NCI-H1436 treated with DMSO at 0.1 percent for 48 hours (cell line): ENCODE results near the gene GPC3.

Experiments used
- DNase-seq: peaks from one replicate; lab custom pipeline; 2025; lab: John Stamatoyannopoulos, UW

GPC3 gene

GRCh38 chrX:133840415-133840814 is 145.0 kb downstream of the GPC3 start:
- DNase-seq, result no peak

- DNase-seq, result no peak
Measured at GRCh38 chrX:133838761-133839676, 146.4 kb downstream of the GPC3 start.

GRCh38 chrX:133837091-133837490 is 148.3 kb downstream of the GPC3 start:
- DNase-seq, result no peak

- DNase-seq, result no peak
Measured at GRCh38 chrX:133836561-133836960, 148.8 kb downstream of the GPC3 start.

GRCh38 chrX:133834771-133835170 is 150.6 kb downstream of the GPC3 start:
- DNase-seq, result no peak

- no peak for DNase-seq
Measured at GRCh38 chrX:133819546-133819945, 165.8 kb downstream of the GPC3 start.

- no peak for DNase-seq
Measured at GRCh38 chrX:133818019-133818418, 167.4 kb downstream of the GPC3 start.

GRCh38 chrX:133815496-133815895 is 169.9 kb downstream of the GPC3 start:
- DNase-seq, result no peak

GRCh38 chrX:133813971-133814370 is 171.4 kb downstream of the GPC3 start:
- DNase-seq, result no peak

GRCh38 chrX:133812402-133812801 is 173.0 kb downstream of the GPC3 start:
- no peak for DNase-seq

GRCh38 chrX:133810925-133811324 is 174.5 kb downstream of the GPC3 start:
- DNase-seq, result no peak

- DNase-seq, result no peak
Measured at GRCh38 chrX:133804072-133804471, 181.3 kb downstream of the GPC3 start.

GRCh38 chrX:133796282-133796681 is 189.1 kb downstream of the GPC3 start:
- DNase-seq, result no peak

- no peak for DNase-seq
Measured at GRCh38 chrX:133794126-133794525, 191.3 kb downstream of the GPC3 start.

GRCh38 chrX:133793626-133794025 is 191.8 kb downstream of the GPC3 start:
- no peak for DNase-seq

- peak; percentile 31 for DNase-seq
Measured at GRCh38 chrX:133792198-133792953, 193.0 kb downstream of the GPC3 start.

- DNase-seq, result no peak
Measured at GRCh38 chrX:133789829-133790228, 195.6 kb downstream of the GPC3 start.

GRCh38 chrX:133786382-133786781 is 199.0 kb downstream of the GPC3 start:
- DNase-seq, result no peak

- no peak for DNase-seq
Measured at GRCh38 chrX:133783274-133783673, 202.1 kb downstream of the GPC3 start.

GRCh38 chrX:133781174-133781573 is 204.2 kb downstream of the GPC3 start:
- DNase-seq, result no peak

GRCh38 chrX:133776072-133776471 is 209.3 kb downstream of the GPC3 start:
- DNase-seq, result no peak

GRCh38 chrX:133774807-133775206 is 210.6 kb downstream of the GPC3 start:
- DNase-seq, result no peak

GRCh38 chrX:133771086-133771646 is 214.2 kb downstream of the GPC3 start:
- DNase-seq, result no peak
